Mucosa of descending colon (tissue), 3 donors: ENCODE data around the gene CDKN2D. TPM values are rescaled to one million over a fixed set of nuclear protein-coding genes. Genes with fewer than 3 reads are reported as not detected.
A peak's percentile ranks its signal among the peaks of the same experiment; 100 is the strongest.

Experiments
- ATAC-seq: fragments of 200-7000 bp; cut with Tn5 transposase; one replicate; pipeline ENCODE4 v1.9.1; 2020; ENCODE audit warnings: mild to moderate bottlenecking, moderate library complexity
- DNase-seq, 3 donors: peaks; one replicate each; pipeline ENCODE4 v3.0.0-alpha.2; 2020
- H3K36me3 ChIP-seq: fragments of 200-600 bp; one replicate; pipeline ENCODE4 v1.8.0; 2021; ENCODE audit warnings: low read depth, mild to moderate bottlenecking
- H3K4me1 ChIP-seq: fragments of 200-600 bp; one replicate; pipeline ENCODE4 v1.8.0; 2021; ENCODE audit warnings: low read depth, mild to moderate bottlenecking
- H3K4me3 ChIP-seq: fragments of 200-600 bp; one replicate; pipeline ENCODE4 v1.8.0; 2021; ENCODE audit warnings: mild to moderate bottlenecking
- H3K9me3 ChIP-seq: fragments of 200-600 bp; one replicate; pipeline ENCODE4 v1.8.0; 2021; ENCODE audit warnings: mild to moderate bottlenecking
- intact Hi-C, 2 donors: fragments of 100-400 bp; cut with DNase I in 1 of 2; cut with micrococcal nuclease in 1 of 2; formaldehyde crosslinking; loops; one replicate each; pipeline versions ENCODE4 v1.11.0 to v1.11.1; 2022; cut with DNase I, micrococcal nuclease
- total RNA-seq, 3 donors: library from RNA; stranded (reverse); fragmentation: NEBNext Ultra II Directional in 2 of 3; extraction: Animal tissue kit (Norgen Biotek cat#: 25700) in 2 of 3; gene quantifications; one replicate each; pipeline versions ENCODE4 v1.2.1 to v1.2.4, GENCODE V29; 2021 to 2023
- TF ChIP-seq, protein P1 (sequence below): fragments of 200-600 bp; IDR thresholded peaks from one replicate; pipeline ENCODE4 v1.8.0; 2022; ENCODE audit warnings: antibody characterized with exemption, mild to moderate bottlenecking
- donor health status: DM: no; HTN: no; CAD: no; lungs with moderate emphysema.
- donor health status: DM: no; HTN: no; CAD: no.
- donor health status: DM: no; HTN: yes; CAD: no.

The CDKN2D gene
- total RNA-seq, 3 donors from 2014 or later: 6.1 to 12.1 (median 11.9) TPM

DNA sequence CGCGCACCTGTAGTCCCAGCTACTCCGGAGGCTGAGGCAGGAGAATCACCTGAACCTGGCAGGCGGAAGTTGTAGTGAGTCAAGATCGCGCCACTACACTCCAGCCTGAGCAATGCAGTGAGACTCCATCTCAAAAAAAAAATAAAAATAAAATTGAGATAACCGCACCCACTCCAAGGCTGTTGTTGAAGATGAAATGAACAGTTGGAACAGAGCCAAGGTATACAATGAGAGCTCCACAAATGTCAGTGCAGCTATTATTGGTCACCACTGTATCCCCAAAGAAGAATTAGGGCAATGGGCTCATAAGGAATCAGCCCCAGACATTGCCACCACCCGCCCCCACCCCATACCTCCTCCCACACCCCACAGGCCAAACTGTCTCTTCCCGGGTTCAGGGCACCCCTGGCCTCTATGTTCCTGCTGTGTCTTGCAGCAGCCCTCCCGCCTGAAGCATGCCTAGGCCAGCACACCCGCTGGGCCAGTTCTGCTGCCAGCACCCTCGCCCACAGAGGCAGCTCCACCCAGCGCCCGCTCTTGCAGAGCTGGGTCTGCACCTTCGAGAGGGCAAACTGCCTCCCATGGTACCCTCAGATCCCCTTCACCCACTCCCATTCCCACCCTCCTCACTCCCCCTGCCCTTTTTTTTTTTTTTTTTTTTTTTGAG, 48.0 kb downstream of the CDKN2D start:
- intact Hi-C loops: no loop called here
- Histone ChIP-seq H3K4me3 (no peak overlapping the region), H3K4me1 (peaks cover 20% of the 10 kb centered on the region), H3K36me3 (no peaks in the 10 kb centered on the region), H3K9me3 (no peaks in the 10 kb centered on the region)
- DNase-seq: peak in 1 of 3 donors; percentile 39
- ATAC-seq: no peak
- TF ChIP-seq, protein P1, sequence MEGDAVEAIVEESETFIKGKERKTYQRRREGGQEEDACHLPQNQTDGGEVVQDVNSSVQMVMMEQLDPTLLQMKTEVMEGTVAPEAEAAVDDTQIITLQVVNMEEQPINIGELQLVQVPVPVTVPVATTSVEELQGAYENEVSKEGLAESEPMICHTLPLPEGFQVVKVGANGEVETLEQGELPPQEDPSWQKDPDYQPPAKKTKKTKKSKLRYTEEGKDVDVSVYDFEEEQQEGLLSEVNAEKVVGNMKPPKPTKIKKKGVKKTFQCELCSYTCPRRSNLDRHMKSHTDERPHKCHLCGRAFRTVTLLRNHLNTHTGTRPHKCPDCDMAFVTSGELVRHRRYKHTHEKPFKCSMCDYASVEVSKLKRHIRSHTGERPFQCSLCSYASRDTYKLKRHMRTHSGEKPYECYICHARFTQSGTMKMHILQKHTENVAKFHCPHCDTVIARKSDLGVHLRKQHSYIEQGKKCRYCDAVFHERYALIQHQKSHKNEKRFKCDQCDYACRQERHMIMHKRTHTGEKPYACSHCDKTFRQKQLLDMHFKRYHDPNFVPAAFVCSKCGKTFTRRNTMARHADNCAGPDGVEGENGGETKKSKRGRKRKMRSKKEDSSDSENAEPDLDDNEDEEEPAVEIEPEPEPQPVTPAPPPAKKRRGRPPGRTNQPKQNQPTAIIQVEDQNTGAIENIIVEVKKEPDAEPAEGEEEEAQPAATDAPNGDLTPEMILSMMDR: no peak

DNA sequence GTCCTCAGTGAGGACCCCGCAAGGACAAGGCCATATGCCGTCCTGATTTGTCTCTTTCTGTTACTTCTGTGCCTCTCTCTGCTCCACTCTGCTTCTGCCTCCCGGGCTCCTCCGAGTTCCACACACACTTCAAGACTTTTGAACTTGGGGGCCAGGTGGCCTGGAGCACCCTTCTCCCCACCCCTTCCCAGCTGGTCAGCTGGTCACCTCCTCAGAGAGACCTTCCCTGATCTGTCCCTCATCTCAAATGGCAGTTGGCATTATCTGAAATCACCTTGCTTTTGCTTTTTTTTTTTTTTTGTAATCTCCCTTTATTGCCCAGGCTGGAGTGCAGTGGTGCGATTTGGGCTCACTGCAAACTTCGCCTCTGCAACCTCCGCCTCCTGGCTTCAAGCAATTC, 49.4 kb downstream of the CDKN2D start:
- Histone ChIP-seq H3K36me3 (no peaks in the 10 kb centered on the region), H3K4me1 (peaks cover 20% of the 10 kb centered on the region), H3K9me3 (no peaks in the 10 kb centered on the region), H3K4me3 (no peak overlapping the region)
- intact Hi-C loops: no loop called here
- DNase-seq (no peak), ATAC-seq (no peak)
- TF ChIP-seq, protein P1: no peak

DNA sequence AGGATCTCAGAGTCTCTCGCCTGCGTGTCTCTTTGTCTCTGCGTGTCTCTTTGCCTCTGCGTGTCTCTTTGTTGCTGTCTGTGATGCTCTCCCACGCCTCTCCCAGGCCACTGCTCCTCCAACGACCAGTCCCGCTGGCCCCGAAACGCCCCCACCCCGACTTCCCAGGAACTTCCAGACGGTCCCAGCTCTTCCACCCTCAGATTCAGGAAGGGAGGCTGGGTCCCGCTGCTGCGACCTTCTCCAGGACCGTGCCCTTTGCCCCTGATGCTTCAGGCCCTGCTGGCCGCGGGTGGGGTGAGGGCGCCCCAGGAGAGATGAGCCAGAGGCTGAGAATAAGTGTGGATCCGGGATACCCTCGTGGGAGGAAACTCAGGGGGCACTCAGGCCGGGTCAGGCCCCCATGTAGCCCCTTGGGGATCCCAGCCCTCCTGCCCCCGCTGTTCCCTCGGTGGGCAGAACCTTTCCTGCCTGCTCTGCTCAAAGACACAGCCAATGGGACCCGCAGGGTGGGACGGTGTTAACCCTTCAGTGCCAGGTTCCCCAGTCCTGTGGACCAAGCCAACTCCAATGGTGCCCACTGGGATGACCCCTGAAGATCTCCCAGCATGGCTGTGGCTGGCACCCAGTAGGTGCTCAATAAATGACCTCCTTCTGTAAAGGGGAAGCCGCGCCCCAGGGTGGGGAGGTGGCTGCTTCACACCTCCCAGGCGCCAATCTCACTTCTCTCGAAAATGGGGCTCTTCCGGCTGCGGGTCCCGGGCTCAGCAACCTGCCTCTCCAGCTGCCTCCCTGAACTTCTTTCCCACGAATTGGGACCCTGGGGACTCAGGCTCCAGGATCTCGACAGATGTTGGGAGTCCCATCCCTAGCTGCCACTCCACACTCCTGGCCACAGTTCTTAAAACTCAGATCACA, 50.1 kb downstream of the CDKN2D start:
- peaks cover 20% of the 10 kb centered on the region for H3K4me1 ChIP-seq
- intact Hi-C loops: no loop called here
- TF ChIP-seq, protein P1: no peak
- H3K4me3 ChIP-seq: no peak overlapping the region
- DNase-seq: no peak
- no peaks in the 10 kb centered on the region for H3K36me3 ChIP-seq
- H3K9me3 ChIP-seq: no peaks in the 10 kb centered on the region
- ATAC-seq: no peak

DNA sequence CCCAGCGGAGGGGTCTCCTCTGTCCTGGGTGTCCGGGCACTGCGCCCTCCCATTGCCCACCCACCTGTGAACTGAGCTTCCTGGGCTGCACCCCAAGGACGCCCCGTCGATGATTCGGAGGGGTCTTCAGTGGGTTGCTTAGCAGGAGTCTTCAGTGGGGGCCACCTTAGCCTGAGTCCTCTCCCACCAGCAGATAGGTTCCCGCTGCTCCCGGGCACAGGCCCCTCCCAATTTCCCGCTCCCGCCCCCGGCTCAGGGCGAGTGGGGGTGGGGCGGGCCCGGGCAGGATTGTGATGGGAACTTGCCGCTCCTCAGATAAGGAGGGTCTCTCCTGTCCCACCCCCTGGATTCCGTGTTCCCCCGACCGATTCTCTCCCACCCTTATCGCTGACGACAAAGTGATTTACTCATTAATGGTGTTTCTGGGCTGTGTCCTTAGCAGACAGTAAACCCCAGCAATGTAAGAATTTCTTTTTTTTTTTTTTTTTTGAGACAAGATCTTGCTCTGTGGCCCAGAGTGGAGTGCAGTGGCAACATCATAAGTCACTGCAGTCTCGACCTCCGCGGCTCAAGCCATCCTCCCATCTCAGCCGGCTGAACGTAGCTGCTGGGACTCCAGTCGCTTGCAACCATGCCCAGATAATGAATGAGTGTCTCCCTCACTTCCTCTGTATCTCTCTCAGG, 50.9 kb downstream of the CDKN2D start:
- TF ChIP-seq, protein P1: no peak
- peak; percentile 13 for ATAC-seq
- Histone ChIP-seq H3K36me3 (no peaks in the 10 kb centered on the region), H3K4me1 (peaks cover 20% of the 10 kb centered on the region), H3K9me3 (no peaks in the 10 kb centered on the region), H3K4me3 (no peak overlapping the region)
- no peak for DNase-seq
- intact Hi-C loops: no loop called here

DNA sequence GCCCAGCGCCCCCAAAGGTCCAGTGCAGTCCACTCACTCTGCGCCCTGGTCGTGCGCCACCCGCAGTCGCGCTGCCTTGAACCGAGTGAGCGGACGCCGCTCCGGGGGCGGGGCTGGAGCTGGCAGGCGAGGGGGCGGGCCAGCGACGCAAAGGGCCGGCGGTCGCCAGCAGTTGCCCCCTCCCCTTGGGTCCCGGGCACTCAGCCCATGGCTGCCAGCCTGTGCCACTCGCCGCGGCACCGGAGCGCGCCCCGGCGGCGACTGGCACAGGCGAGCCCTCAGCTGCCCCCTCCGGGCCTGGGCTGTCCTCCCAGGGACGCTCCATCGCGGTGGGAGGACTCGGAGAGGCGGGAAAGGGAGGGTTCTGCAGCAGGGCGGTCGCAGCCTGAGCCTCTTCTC, 51.4 kb downstream of the CDKN2D start, which contains the start of gene S1PR5:
S1PR5 (minus strand) TSS at position 87 of the 399 bp plus-strand sequence. CDS start 2,436 bp downstream, outside the sequence.
- peaks cover 20% of the 10 kb centered on the region for H3K4me1 ChIP-seq
- intact Hi-C loops: no loop called here
- no peaks in the 10 kb centered on the region for H3K9me3 ChIP-seq
- no peak within 1 kb of the TSS for H3K4me3 ChIP-seq
- DNase-seq (no peak), ATAC-seq (peak; percentile 28)
- no peaks in the 10 kb centered on the region for H3K36me3 ChIP-seq
- TF ChIP-seq, protein P1: no peak
